ENCODE measurements around the gene SLC35F3. TPM values are rescaled to one million over a fixed set of nuclear protein-coding genes. Genes with fewer than 3 reads are reported as not detected.

Gene SLC35F3
- total and polyA plus RNA-seq, 9 of the 15 experiments (the other 6 are each of a cell fraction or from before 2014, with no cell fraction given), result 0.04 to 0.07 (median 0.04) TPM; not detected in 6

- TF ChIP-seq ZNF639 (CRISPR knock-in tag; conservative IDR thresholded peaks at IDR 0.05 in 1 of 2, IDR thresholded peaks at IDR 0.05 in 1 of 2), result peak in 1 of 2 experiments; percentile 93; a peak in 2 of 4 replicates
- TF ChIP-seq POLR2H (tag; IDR thresholded peaks at IDR 0.05; ENCODE audit: low read depth), result peak; percentile 52; the same call in 1 of the 2 replicates
- peak; percentile 79 for TF ChIP-seq RFX1 (IDR thresholded peaks at IDR 0.05)
- TF ChIP-seq NCOR1 (IDR thresholded peaks at IDR 0.05), result peak; percentile 71
- peak; percentile 94 for TF ChIP-seq ESRRA (IDR thresholded peaks at IDR 0.05; ENCODE audit: borderline replicate concordance, low read depth)
- TF ChIP-seq PURB (CRISPR knock-in tag; IDR thresholded peaks at IDR 0.05; ENCODE audit: low read depth), result no peak
- no peak for TF ChIP-seq ZNF830 (CRISPR knock-in tag; IDR thresholded peaks at IDR 0.05)
- TF ChIP-seq CBFA2T3 (IDR thresholded peaks at IDR 0.05), result peak; percentile 74
- peak; percentile 85; the same call in 1 of the 2 replicates for TF ChIP-seq LEF1 (IDR thresholded peaks at IDR 0.05)
- peak; percentile 49; the same call in 1 of the 2 replicates for TF ChIP-seq ZNF239 (CRISPR knock-in tag; IDR thresholded peaks at IDR 0.05)
- no peak for TF ChIP-seq NELFE (IDR thresholded peaks at IDR 0.05; ENCODE audit: insufficient read depth, insufficient read length)
- no peak for TF ChIP-seq ATF1 (CRISPR knock-in tag; IDR thresholded peaks at IDR 0.05)
- no peak; the same call in none of the 2 replicates for TF ChIP-seq ATF1 (tag; IDR thresholded peaks at IDR 0.05)
- peak; percentile 35; the same call in 1 of the 2 replicates for TF ChIP-seq CTBP1 (IDR thresholded peaks at IDR 0.05; ENCODE audit: borderline replicate concordance)
- peak; percentile 77 for TF ChIP-seq CUX1 (CRISPR knock-in tag; IDR thresholded peaks at IDR 0.05)
- no peak for TF ChIP-seq NEUROD1 (IDR thresholded peaks at IDR 0.05; ENCODE audit: borderline replicate concordance, low read depth, low read length, partially characterized antibody)
- TF ChIP-seq EP300 (IDR thresholded peaks at IDR 0.05; ENCODE audit: low read length), result peak; percentile 77
- TF ChIP-seq TRIM24 (IDR thresholded peaks at IDR 0.05), result peak in 1 of 2 experiments; percentile 66; a peak in 2 of 4 replicates
These were observed 456.7 kb downstream of the SLC35F3 start (continued) for GRCh38 chr1:234361102-234361603.

Measured in K562 (cell line).